Spleen (tissue), 11 donors: ENCODE measurements around the gene LINC01488. TPM values are rescaled to one million over a fixed set of nuclear protein-coding genes. Genes with fewer than 3 reads are reported as not detected.

Experiments used
- DNase-seq: peaks from one replicate; pipeline ENCODE4 v3.0.0-alpha.2; 2020
- H3K27ac ChIP-seq, 8 donors: fragments of 200-600 bp; sonication (generic) in 7 of 8; 1 replicate in 4 of 8; 2 replicates in 4 of 8; pipeline versions ENCODE4 v1.5.0 to v1.8.0; 2016 to 2021; ENCODE audit warnings: inconsistent platforms in 4 of 8, mild to moderate bottlenecking in 4 of 8, moderate library complexity in 1 of 8
- H3K27me3 ChIP-seq, 7 donors: fragments of 200-600 bp; sonication (generic) in 6 of 7; replicated peaks in 1 of 7; 1 replicate in 4 of 7; 2 replicates in 3 of 7; pipeline versions ENCODE4 v1.5.0 to v1.8.0; 2016 to 2021; ENCODE audit warnings: inconsistent platforms in 3 of 7, mild to moderate bottlenecking in 1 of 7
- H3K36me3 ChIP-seq, 6 donors: fragments of 200-600 bp; sonication (generic) in 5 of 6; 1 replicate in 4 of 6; 2 replicates in 2 of 6; pipeline versions ENCODE4 v1.5.0 to v1.8.0; 2016 to 2021; ENCODE audit warnings: inconsistent platforms in 2 of 6
- H3K4me1 ChIP-seq, 6 donors: fragments of 200-600 bp; sonication (generic) in 5 of 6; 1 replicate in 3 of 6; 2 replicates in 3 of 6; pipeline versions ENCODE4 v1.5.0 to v1.8.0; 2016 to 2021; ENCODE audit warnings: inconsistent platforms in 3 of 6
- H3K4me3 ChIP-seq, 8 donors: fragments of 200-600 bp; sonication (generic) in 7 of 8; 1 replicate in 4 of 8; 2 replicates in 4 of 8; pipeline versions ENCODE4 v1.5.0 to v1.8.0; 2016 to 2021; ENCODE audit warnings: inconsistent platforms in 4 of 8, mild to moderate bottlenecking in 4 of 8, moderate library complexity in 2 of 8
- H3K9me3 ChIP-seq, 8 donors: fragments of 200-600 bp; sonication (generic) in 7 of 8; 1 replicate in 4 of 8; 2 replicates in 4 of 8; pipeline versions ENCODE4 v1.5.0 to v1.8.0; 2016 to 2021; ENCODE audit warnings: inconsistent platforms in 4 of 8
- CTCF ChIP-seq, 11 experiments: fragments of 200-600 bp in 7 of 11; fragments of 450-650 bp in 4 of 11; sonication (generic) in 4 of 11; IDR thresholded peaks in 8 of 11; conservative IDR thresholded peaks in 3 of 11; 1 replicate in 7 of 11; 2 replicates in 4 of 11; pipeline versions ENCODE4 v1.4.0 to v1.8.0; 2016 to 2021; ENCODE audit warnings: antibody characterized with exemption in 11 of 11, inconsistent platforms in 4 of 11, mild to moderate bottlenecking in 1 of 11
- POLR2A ChIP-seq, 3 donors: fragments of 450-650 bp; IDR thresholded peaks; one replicate each; pipeline ENCODE4 v1.5.1; 2017; ENCODE audit warnings: antibody characterized with exemption in 3 of 3, mild to moderate bottlenecking in 1 of 3
- POLR2AphosphoS5 ChIP-seq, 3 donors: sonication (generic); formaldehyde crosslinking; IDR thresholded peaks; one replicate each; pipeline ENCODE4 v1.5.1; 2017; ENCODE audit warnings: antibody characterized with exemption in 3 of 3
- WGBS, 5 donors: extraction: QIAGEN DNeasy Blood & Tissue Kit in 3 of 5; methylation state at CpG; one replicate each; pipeline versions ENCODE4 v1.1.5 to v1.1.7; 2013 to 2018; 5-methylcytosine and 5-hydroxymethylcytosine counted together
- intact Hi-C: fragments of 100-400 bp; cut with DNase I; formaldehyde crosslinking; loops from one replicate; pipeline ENCODE4 v1.15.0; 2023; ENCODE audit warnings: low total_unique reads
- polyA plus RNA-seq, 3 donors: library from polyadenylated mRNA; stranded (reverse); fragments of 200-250 nt; gene quantifications; one replicate each; pipeline ENCODE4 v1.2.1, GENCODE V29; 2013
- total RNA-seq, 7 donors: library from RNA; depleted of rRNA in 3 of 7; stranded (reverse); fragments of >200 nt in 3 of 7; fragmentation: NEBNext Ultra II Directional in 4 of 7; extraction: Animal tissue kit (Norgen Biotek cat#: 25700) in 4 of 7; gene quantifications; one replicate each; pipeline versions ENCODE4 v1.1.0 to v1.2.1, GENCODE V29; 2016 to 2021
- donor health status: healthy with polysubstance abuse.
- donor health status: DM: no; HTN: no; CAD: no; lungs with moderate emphysema.
- donor health status: DM: no; HTN: no; CAD: no.
- donor health status: Bipolar disorder and iron deficiency.
- donor health status: healthy.
- donor health status: DM: no; HTN: no; CAD: no.
- donor health status: DM: yes; HTN: yes; CAD: no.

The LINC01488 gene
- total and polyA plus RNA-seq, 10 donors: not detected

- Histone ChIP-seq H3K36me3 (no peaks in the 10 kb centered on the region), H3K27ac (no peak overlapping the region), H3K4me1 (peaks cover 4 to 28% (median 8%) of the 10 kb centered on the region in 6 donors), H3K4me3 (no peak overlapping the region), H3K9me3 (no peaks in the 10 kb centered on the region), H3K27me3 (peaks cover 0 to 25% (median 0%) of the 10 kb centered on the region in 7 donors)
- 82 to 91% (median 90%) methylated on average over 8 to 9 of the region's 9 CpGs for WGBS, 5 donors
- peak; percentile 69 for DNase-seq
- intact Hi-C loops: no loop called here
- TF ChIP-seq CTCF (IDR thresholded peaks at IDR 0.05 in 8 of 11, conservative IDR thresholded peaks at IDR 0.05 in 3 of 11) (no peak), POLR2A (IDR thresholded peaks at IDR 0.05) (no peak), POLR2AphosphoS5 (IDR thresholded peaks at IDR 0.05) (no peak)
Observed at GRCh38 chr11:69437876-69438205, 43.6 kb upstream of the LINC01488 start.

- 85 to 95% (median 90%) methylated on average over 23 to 25 of the region's 25 CpGs for WGBS, 5 donors
- no peaks in the 10 kb centered on the region for H3K9me3 ChIP-seq
- intact Hi-C loops: no loop called here
- H3K27ac ChIP-seq: no peak overlapping the region
- DNase-seq: peak; percentile 65
- H3K4me1 ChIP-seq: peaks cover 7 to 33% (median 13%) of the 10 kb centered on the region in 6 donors
- no peak overlapping the region for H3K4me3 ChIP-seq
- no peaks in the 10 kb centered on the region for H3K36me3 ChIP-seq
- TF ChIP-seq CTCF (IDR thresholded peaks at IDR 0.05 in 8 of 11, conservative IDR thresholded peaks at IDR 0.05 in 3 of 11) (no peak), POLR2A (IDR thresholded peaks at IDR 0.05) (no peak), POLR2AphosphoS5 (IDR thresholded peaks at IDR 0.05) (no peak)
- peaks cover 0 to 25% (median 0%) of the 10 kb centered on the region in 7 donors for H3K27me3 ChIP-seq
Observed at GRCh38 chr11:69438286-69438920, 43.1 kb upstream of the LINC01488 start.

- TF ChIP-seq POLR2AphosphoS5 (IDR thresholded peaks at IDR 0.05) (no peak), POLR2A (IDR thresholded peaks at IDR 0.05) (no peak), CTCF (IDR thresholded peaks at IDR 0.05 in 8 of 11, conservative IDR thresholded peaks at IDR 0.05 in 3 of 11) (no peak)
- 82 to 95% (median 87%) methylated on average over 2 of the region's 2 CpGs for WGBS, 5 donors
- Histone ChIP-seq H3K4me3 (no peak overlapping the region), H3K4me1 (peaks cover 10 to 40% (median 21%) of the 10 kb centered on the region in 6 donors), H3K27me3 (peaks cover 0 to 23% (median 0%) of the 10 kb centered on the region in 7 donors), H3K36me3 (no peaks in the 10 kb centered on the region), H3K27ac (no peak overlapping the region), H3K9me3 (no peaks in the 10 kb centered on the region)
- intact Hi-C loops: no loop called here
- peak; percentile 47 for DNase-seq
Observed at GRCh38 chr11:69439127-69439526, 42.3 kb upstream of the LINC01488 start.

GRCh38 chr11:69439651-69440464 lies 41.6 kb upstream of the LINC01488 start:
- peaks cover 15 to 48% (median 26%) of the 10 kb centered on the region in 6 donors for H3K4me1 ChIP-seq
- DNase-seq: peak; percentile 63
- TF ChIP-seq CTCF (IDR thresholded peaks at IDR 0.05 in 8 of 11, conservative IDR thresholded peaks at IDR 0.05 in 3 of 11) (no peak), POLR2AphosphoS5 (IDR thresholded peaks at IDR 0.05) (no peak), POLR2A (IDR thresholded peaks at IDR 0.05) (no peak)
- no peak overlapping the region for H3K4me3 ChIP-seq
- intact Hi-C loops: no loop called here
- H3K9me3 ChIP-seq: no peaks in the 10 kb centered on the region
- H3K27me3 ChIP-seq: peaks cover 0 to 17% (median 0%) of the 10 kb centered on the region in 7 donors
- no peaks in the 10 kb centered on the region for H3K36me3 ChIP-seq
- H3K27ac ChIP-seq: no peak overlapping the region
- WGBS, 5 donors: 89 to 97% (median 93%) methylated on average over 13 of the region's 13 CpGs
